Measurements from ENCODE around the gene RBPJ.

Gene RBPJ

GRCh38 chr4:26475716-26476115 lies 154.9 kb downstream of the RBPJ start:
- no peak for FAIRE-seq
- no peak for DNase-seq (ENCODE audit: insufficient read length, low spot score)
- no peak for TF ChIP-seq CTCF (IDR thresholded peaks at IDR 0.05; ENCODE audit: insufficient read depth, missing control alignments)

- no peak for FAIRE-seq
- no peak for TF ChIP-seq CTCF (IDR thresholded peaks at IDR 0.05; ENCODE audit: insufficient read depth, missing control alignments)
- no peak for DNase-seq (ENCODE audit: insufficient read length, low spot score)
Measured at GRCh38 chr4:26476545-26476944, 155.7 kb downstream of the RBPJ start.

DNA sequence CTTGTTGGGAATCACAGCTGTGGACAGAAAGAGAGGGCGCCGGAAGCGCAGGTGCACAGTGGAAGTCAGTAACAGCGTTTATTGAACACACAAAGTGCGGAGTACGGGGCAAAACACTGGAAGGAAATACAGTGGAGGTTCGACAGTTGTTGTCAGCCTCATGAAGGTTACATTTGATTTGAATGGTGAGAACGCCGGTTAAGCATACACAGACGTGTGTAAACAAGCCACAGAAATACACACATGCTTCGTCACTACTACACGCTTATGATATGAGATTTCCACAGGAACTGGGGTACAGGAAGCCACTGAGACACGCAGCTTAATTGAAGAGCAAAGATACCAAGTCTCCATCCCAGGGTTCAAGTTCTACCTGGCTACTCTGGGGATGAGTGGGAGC lies 157.5 kb downstream of the RBPJ start:
- TF ChIP-seq CTCF (IDR thresholded peaks at IDR 0.05; ENCODE audit: insufficient read depth, missing control alignments) = no peak
- FAIRE-seq (no peak), DNase-seq (ENCODE audit: insufficient read length, low spot score) (no peak)

GRCh38 chr4:26482508-26483462 lies 162.0 kb downstream of the RBPJ start:
- DNase-seq (ENCODE audit: insufficient read length, low spot score) (no peak), FAIRE-seq (no peak)
- no peak for TF ChIP-seq CTCF (IDR thresholded peaks at IDR 0.05; ENCODE audit: insufficient read depth, missing control alignments)

GRCh38 chr4:26484032-26484515 lies 163.3 kb downstream of the RBPJ start:
- FAIRE-seq = no peak
- no peak for DNase-seq (ENCODE audit: insufficient read length, low spot score)
- no peak for TF ChIP-seq CTCF (IDR thresholded peaks at IDR 0.05; ENCODE audit: insufficient read depth, missing control alignments)

DNA sequence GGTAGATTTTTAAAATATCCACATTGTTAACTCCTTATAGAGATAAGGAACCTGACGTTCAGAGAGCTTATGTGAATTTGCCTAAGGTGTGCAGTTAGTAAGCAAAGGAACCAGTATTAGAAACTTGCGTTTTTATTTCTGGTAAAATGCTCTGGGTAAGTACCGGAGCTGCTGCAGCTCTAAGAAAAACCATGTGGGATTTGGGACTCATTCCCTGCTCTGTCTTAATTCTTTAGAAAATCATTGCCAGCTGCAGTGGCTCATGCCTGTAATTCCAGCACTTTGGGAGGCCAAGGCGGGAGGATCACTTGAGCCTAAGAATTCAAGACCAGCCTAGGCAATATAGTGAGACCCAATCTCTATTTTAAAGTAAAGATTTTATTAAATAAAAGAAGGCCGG lies 163.7 kb downstream of the RBPJ start:
- TF ChIP-seq CTCF (IDR thresholded peaks at IDR 0.05; ENCODE audit: insufficient read depth, missing control alignments) = no peak
- FAIRE-seq = no peak
- DNase-seq (ENCODE audit: insufficient read length, low spot score) = no peak

All from D721Med (cell line).